Stomach (tissue), 9 donors: ENCODE results near the gene UGT1A10. TPM values are rescaled to one million over a fixed set of nuclear protein-coding genes. Genes with fewer than 3 reads are reported as not detected.

Experiments
- DNase-seq, 2 donors: peaks; one replicate each; pipeline versions ENCODE4 v3.0.0 to v3.0.0-alpha.2; 2013 to 2019
- H3K27ac ChIP-seq, 5 donors: fragments of 200-600 bp in 4 of 5; sonication (generic) in 4 of 5; one replicate each; pipeline ENCODE4 v1.5.1; 2013 to 2019; ENCODE audit warnings: mild to moderate bottlenecking in 1 of 5, moderate library complexity in 1 of 5
- H3K27me3 ChIP-seq, 3 donors: fragments of 200-600 bp; sonication (generic); one replicate each; pipeline ENCODE4 v1.5.1; 2017 to 2019; ENCODE audit warnings: mixed run types in 1 of 3
- H3K36me3 ChIP-seq, 4 donors: fragments of 200-600 bp; sonication (generic); 1 replicate in 3 of 4; 2 replicates in 1 of 4; pipeline ENCODE4 v1.5.1; 2016 to 2019
- H3K4me1 ChIP-seq, 4 donors: fragments of 200-600 bp; sonication (generic); one replicate each; pipeline ENCODE4 v1.5.1; 2016 to 2019
- H3K4me3 ChIP-seq, 4 donors: fragments of 200-600 bp; sonication (generic) in 3 of 4; one replicate each; pipeline ENCODE4 v1.5.1; 2016 to 2019; ENCODE audit warnings: mild to moderate bottlenecking in 1 of 4
- H3K9me3 ChIP-seq, 4 donors: fragments of 200-600 bp; sonication (generic); one replicate each; pipeline ENCODE4 v1.5.1; 2016 to 2019
- EP300 ChIP-seq: sonication (generic); formaldehyde crosslinking; IDR thresholded peaks from one replicate; pipeline ENCODE4 v1.6.1; 2017; ENCODE audit warnings: antibody characterized with exemption
- POLR2A ChIP-seq, 4 donors: fragments of 450-650 bp; IDR thresholded peaks; one replicate each; pipeline ENCODE4 v1.6.1; 2016; ENCODE audit warnings: antibody characterized with exemption in 4 of 4, control low read depth in 2 of 4, mild to moderate bottlenecking in 1 of 4, moderate library complexity in 1 of 4
- POLR2AphosphoS5 ChIP-seq, 3 donors: sonication (generic); formaldehyde crosslinking; IDR thresholded peaks; one replicate each; pipeline ENCODE4 v1.6.1; 2016; ENCODE audit warnings: antibody characterized with exemption in 3 of 3
- WGBS, 5 donors: extraction: QIAGEN DNeasy Blood & Tissue Kit in 3 of 5; methylation state at CpG; one replicate each; pipeline versions ENCODE4 v1.1.5 to v1.1.7; 2013 to 2018; 5-methylcytosine and 5-hydroxymethylcytosine counted together
- intact Hi-C: fragments of 100-400 bp; cut with DNase I; formaldehyde crosslinking; loops from one replicate; pipeline ENCODE4 v1.15.1; 2023; ENCODE audit warnings: low total_unique reads
- polyA plus RNA-seq, 3 donors: library from polyadenylated mRNA; stranded (reverse); fragments of 200-250 nt; gene quantifications; one replicate each; pipeline ENCODE4 v1.2.3, GENCODE V29; 2013
- total RNA-seq, 5 donors: library from RNA; depleted of rRNA; stranded (reverse); fragments of >200 nt; gene quantifications; one replicate each; pipeline versions ENCODE4 v1.1.0 to v1.2.3, GENCODE V29; 2014 to 2016
- TF ChIP-seq, protein P1 (sequence below), 7 experiments: fragments of 450-650 bp in 4 of 7; fragments of 200-600 bp in 3 of 7; sonication (generic) in 3 of 7; IDR thresholded peaks; one replicate each; pipeline ENCODE4 v1.5.1; 2016 to 2019; ENCODE audit warnings: antibody characterized with exemption in 7 of 7, control low read depth in 2 of 7, mild to moderate bottlenecking in 1 of 7
- donor health status: healthy with polysubstance abuse.
- donor health status: Bipolar disorder and iron deficiency.
- donor health status: healthy.

The UGT1A10 gene
- total and polyA plus RNA-seq, 8 donors: 0.45 to 32.7 (median 2.2) TPM; not detected in 1

GRCh38 chr2:233766416-233766815 lies 130.2 kb downstream of the UGT1A10 start:
- intact Hi-C loops: no loop called here
- Histone ChIP-seq H3K9me3 (no peaks in the 10 kb centered on the region), H3K27ac (no peak overlapping the region), H3K4me1 (no peaks in the 10 kb centered on the region), H3K4me3 (no peak overlapping the region), H3K36me3 (peaks cover 0 to 9% (median 2%) of the 10 kb centered on the region in 4 donors), H3K27me3 (no peaks in the 10 kb centered on the region)
- WGBS, 5 donors: 75 to 87% (median 80%) methylated on average over 4 of the region's 4 CpGs
- no peak for DNase-seq
- TF ChIP-seq POLR2A (IDR thresholded peaks at IDR 0.05) (no peak), EP300 (no peak), POLR2AphosphoS5 (IDR thresholded peaks at IDR 0.05) (no peak)
- TF ChIP-seq, protein P1, sequence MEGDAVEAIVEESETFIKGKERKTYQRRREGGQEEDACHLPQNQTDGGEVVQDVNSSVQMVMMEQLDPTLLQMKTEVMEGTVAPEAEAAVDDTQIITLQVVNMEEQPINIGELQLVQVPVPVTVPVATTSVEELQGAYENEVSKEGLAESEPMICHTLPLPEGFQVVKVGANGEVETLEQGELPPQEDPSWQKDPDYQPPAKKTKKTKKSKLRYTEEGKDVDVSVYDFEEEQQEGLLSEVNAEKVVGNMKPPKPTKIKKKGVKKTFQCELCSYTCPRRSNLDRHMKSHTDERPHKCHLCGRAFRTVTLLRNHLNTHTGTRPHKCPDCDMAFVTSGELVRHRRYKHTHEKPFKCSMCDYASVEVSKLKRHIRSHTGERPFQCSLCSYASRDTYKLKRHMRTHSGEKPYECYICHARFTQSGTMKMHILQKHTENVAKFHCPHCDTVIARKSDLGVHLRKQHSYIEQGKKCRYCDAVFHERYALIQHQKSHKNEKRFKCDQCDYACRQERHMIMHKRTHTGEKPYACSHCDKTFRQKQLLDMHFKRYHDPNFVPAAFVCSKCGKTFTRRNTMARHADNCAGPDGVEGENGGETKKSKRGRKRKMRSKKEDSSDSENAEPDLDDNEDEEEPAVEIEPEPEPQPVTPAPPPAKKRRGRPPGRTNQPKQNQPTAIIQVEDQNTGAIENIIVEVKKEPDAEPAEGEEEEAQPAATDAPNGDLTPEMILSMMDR (IDR thresholded peaks at IDR 0.05): no peak

GRCh38 chr2:233768076-233768475 lies 131.8 kb downstream of the UGT1A10 start:
- no peak for DNase-seq
- intact Hi-C loops: no loop called here
- H3K4me3 ChIP-seq: no peak overlapping the region
- 80 to 88% (median 84%) methylated on average over 4 of the region's 4 CpGs for WGBS, 5 donors
- no peaks in the 10 kb centered on the region for H3K27me3 ChIP-seq
- H3K9me3 ChIP-seq: no peaks in the 10 kb centered on the region
- TF ChIP-seq POLR2AphosphoS5 (IDR thresholded peaks at IDR 0.05) (no peak), EP300 (no peak), POLR2A (IDR thresholded peaks at IDR 0.05) (no peak)
- TF ChIP-seq, protein P1 (IDR thresholded peaks at IDR 0.05): no peak
- H3K27ac ChIP-seq: no peak overlapping the region
- peaks cover 0 to 13% (median 4%) of the 10 kb centered on the region in 4 donors for H3K36me3 ChIP-seq
- no peaks in the 10 kb centered on the region for H3K4me1 ChIP-seq

DNA sequence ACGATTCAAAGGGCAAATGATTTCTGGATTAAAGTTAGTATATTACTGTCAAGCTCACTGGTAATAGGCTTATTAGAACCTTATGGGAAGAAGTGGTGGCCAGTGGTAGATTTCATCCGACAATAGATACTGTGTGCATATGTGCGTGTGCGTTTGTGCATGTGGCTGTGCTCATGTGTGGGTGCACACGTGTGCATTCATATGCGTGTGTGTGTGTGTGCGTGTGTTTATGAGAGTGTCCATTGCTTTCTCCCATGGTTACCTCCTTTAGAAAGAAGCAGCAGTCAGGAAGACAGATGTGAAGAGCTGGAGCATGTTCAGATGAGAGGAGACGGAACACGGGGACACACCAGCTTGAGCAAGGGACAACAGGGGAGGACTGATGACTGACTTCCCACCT lies 133.0 kb downstream of the UGT1A10 start:
- Histone ChIP-seq H3K9me3 (no peaks in the 10 kb centered on the region), H3K27me3 (no peaks in the 10 kb centered on the region), H3K36me3 (peaks cover 0 to 13% (median 4%) of the 10 kb centered on the region in 4 donors), H3K27ac (no peak overlapping the region), H3K4me1 (no peaks in the 10 kb centered on the region), H3K4me3 (no peak overlapping the region)
- DNase-seq: no peak
- TF ChIP-seq, protein P1 (IDR thresholded peaks at IDR 0.05): no peak
- TF ChIP-seq POLR2AphosphoS5 (IDR thresholded peaks at IDR 0.05): no peak
- no peak for TF ChIP-seq EP300
- WGBS, 5 donors: 93 to 96% (median 94%) methylated on average over 9 of the region's 9 CpGs
- intact Hi-C loops: no loop called here

DNA sequence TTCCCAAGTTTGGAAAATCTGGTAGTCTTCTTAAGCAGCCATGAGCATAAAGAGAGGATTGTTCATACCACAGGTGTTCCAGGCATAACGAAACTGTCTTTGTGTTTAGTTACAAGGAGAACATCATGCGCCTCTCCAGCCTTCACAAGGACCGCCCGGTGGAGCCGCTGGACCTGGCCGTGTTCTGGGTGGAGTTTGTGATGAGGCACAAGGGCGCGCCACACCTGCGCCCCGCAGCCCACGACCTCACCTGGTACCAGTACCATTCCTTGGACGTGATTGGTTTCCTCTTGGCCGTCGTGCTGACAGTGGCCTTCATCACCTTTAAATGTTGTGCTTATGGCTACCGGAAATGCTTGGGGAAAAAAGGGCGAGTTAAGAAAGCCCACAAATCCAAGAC lies 135.9 kb downstream of the UGT1A10 start:
- intact Hi-C loops: no loop called here
- TF ChIP-seq EP300 (no peak), POLR2A (IDR thresholded peaks at IDR 0.05) (no peak), POLR2AphosphoS5 (IDR thresholded peaks at IDR 0.05) (no peak)
- TF ChIP-seq, protein P1 (IDR thresholded peaks at IDR 0.05): no peak
- peaks cover 3 to 19% (median 9%) of the 10 kb centered on the region in 4 donors for H3K9me3 ChIP-seq
- H3K27ac ChIP-seq: no peak overlapping the region
- H3K4me1 ChIP-seq: no peaks in the 10 kb centered on the region
- H3K4me3 ChIP-seq: no peak overlapping the region
- H3K36me3 ChIP-seq: peaks cover 0 to 13% (median 4%) of the 10 kb centered on the region in 4 donors
- DNase-seq: no peak
- WGBS, 5 donors: 90 to 93% (median 92%) methylated on average over 16 of the region's 16 CpGs
- H3K27me3 ChIP-seq: no peaks in the 10 kb centered on the region
